Ectodermal cell (in vitro differentiated cells): ENCODE results near the gene RAB3GAP2.
"Not testable (repeated sequence)": the region's sequence is repeated elsewhere in the genome, so short reads cannot be mapped to it uniquely, and the experiment has no call there.

Experiments
- H3K27ac ChIP-seq: 2 replicates; pipeline ENCODE4 v1.7.0; 2013; ENCODE audit warnings: mild to moderate bottlenecking, low read depth, low read length; ENCODE audit not compliant: insufficient read depth, poor library complexity, severe bottlenecking
- H3K27me3 ChIP-seq: 2 replicates; pipeline ENCODE4 v1.7.0; 2013; ENCODE audit warnings: mild to moderate bottlenecking, low read length; ENCODE audit not compliant: insufficient read depth, control insufficient read depth, poor library complexity, severe bottlenecking
- H3K36me3 ChIP-seq: one replicate; pipeline ENCODE4 v1.7.0; 2013; ENCODE audit warnings: low read length; ENCODE audit not compliant: control insufficient read depth, insufficient read depth
- H3K4me1 ChIP-seq: one replicate; pipeline ENCODE4 v1.7.0; 2013; ENCODE audit warnings: low read length; ENCODE audit not compliant: control insufficient read depth, insufficient read depth
- H3K4me3 ChIP-seq: 2 replicates; pipeline ENCODE4 v1.7.0; 2013; ENCODE audit warnings: low read depth, low read length, control low read depth; ENCODE audit not compliant: insufficient read depth
- H3K9me3 ChIP-seq: 2 replicates; pipeline ENCODE4 v1.7.0; 2013; ENCODE audit warnings: mild to moderate bottlenecking, low read length, moderate library complexity; ENCODE audit not compliant: control insufficient read depth
- WGBS, 2 experiments: methylation state at CpG; one replicate each; pipeline ENCODE4 v1.1.7; 2013; ENCODE audit warnings: missing lambda C conversion rate in 2 of 2; 5-methylcytosine and 5-hydroxymethylcytosine counted together

Gene RAB3GAP2

GRCh38 chr1:220124542-220124941 lies 147.7 kb downstream of the RAB3GAP2 start:
- Histone ChIP-seq H3K4me1 (no peaks in the 10 kb centered on the region), H3K27ac (peak overlapping the region; percentile 3), H3K9me3 (no peaks in the 10 kb centered on the region), H3K27me3 (no peaks in the 10 kb centered on the region), H3K36me3 (peaks cover 6% of the 10 kb centered on the region), H3K4me3 (no peak overlapping the region)
- WGBS, 2 experiments, result 74 to 76% methylated on average over 1 of the region's 1 CpG

DNA sequence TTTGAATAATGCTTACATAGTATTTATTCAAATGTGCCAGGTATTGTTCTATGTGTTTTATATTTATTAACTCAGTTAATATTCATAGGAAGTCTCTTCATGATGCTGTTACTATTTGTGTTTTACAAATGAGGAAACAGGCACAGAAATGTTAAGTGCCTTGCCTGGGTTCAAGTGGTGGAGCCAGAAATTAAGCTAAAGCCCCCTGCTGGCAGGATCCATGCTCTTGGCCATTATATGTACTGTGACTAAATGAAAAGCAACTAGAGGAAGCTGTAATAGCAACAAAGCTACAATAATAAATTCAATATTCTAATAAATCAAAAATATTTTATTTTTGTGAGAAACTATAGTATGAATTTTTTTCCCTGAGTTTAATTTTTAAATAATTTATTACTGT lies 148.4 kb downstream of the RAB3GAP2 start:
- Histone ChIP-seq H3K4me1 (no peaks in the 10 kb centered on the region), H3K27ac (no peak overlapping the region), H3K4me3 (no peak overlapping the region)

GRCh38 chr1:220123066-220123465 lies 149.2 kb downstream of the RAB3GAP2 start:
- H3K36me3 ChIP-seq, result no peaks in the 10 kb centered on the region

More for the DNA sequence above, 148.4 kb downstream of the RAB3GAP2 start:
- no peaks in the 10 kb centered on the region for H3K9me3 ChIP-seq
- no peaks in the 10 kb centered on the region for H3K36me3 ChIP-seq
- H3K27me3 ChIP-seq, result no peaks in the 10 kb centered on the region

GRCh38 chr1:220121791-220122530 lies 150.3 kb downstream of the RAB3GAP2 start:
- Histone ChIP-seq H3K27me3 (no peaks in the 10 kb centered on the region), H3K4me1 (no peaks in the 10 kb centered on the region), H3K36me3 (no peaks in the 10 kb centered on the region), H3K27ac (no peak overlapping the region), H3K9me3 (no peaks in the 10 kb centered on the region), H3K4me3 (no peak overlapping the region)
- WGBS, 2 experiments, result 93 to 97% methylated on average over 3 to 8 of the region's 8 CpGs

More at GRCh38 chr1:220123066-220123465, 149.2 kb downstream of the RAB3GAP2 start:
- Histone ChIP-seq H3K4me3 (no peak overlapping the region), H3K27ac (no peak overlapping the region), H3K4me1 (no peaks in the 10 kb centered on the region), H3K27me3 (no peaks in the 10 kb centered on the region), H3K9me3 (no peaks in the 10 kb centered on the region)

GRCh38 chr1:220119043-220119512 lies 153.2 kb downstream of the RAB3GAP2 start:
- no peaks in the 10 kb centered on the region for H3K4me1 ChIP-seq
- H3K36me3 ChIP-seq, result peaks cover 7% of the 10 kb centered on the region
- H3K4me3 ChIP-seq, result no peak overlapping the region
- no peak overlapping the region for H3K27ac ChIP-seq
- no peaks in the 10 kb centered on the region for H3K9me3 ChIP-seq
- WGBS, 2 experiments, result 95 to 97% methylated on average over 6 of the region's 6 CpGs
- H3K27me3 ChIP-seq, result no peaks in the 10 kb centered on the region

- WGBS, 2 experiments, result 88% methylated on average over 5 of the region's 5 CpGs
- Histone ChIP-seq H3K9me3 (no peaks in the 10 kb centered on the region), H3K27me3 (no peaks in the 10 kb centered on the region), H3K4me3 (no peak overlapping the region), H3K36me3 (peaks cover 28% of the 10 kb centered on the region), H3K27ac (no peak overlapping the region), H3K4me1 (no peaks in the 10 kb centered on the region)
These were observed 159.0 kb downstream of the RAB3GAP2 start for GRCh38 chr1:220113136-220113695.

GRCh38 chr1:220112600-220112999 lies 159.7 kb downstream of the RAB3GAP2 start:
- H3K4me1 ChIP-seq, H3K4me3 ChIP-seq, H3K27ac ChIP-seq, H3K27me3 ChIP-seq, H3K9me3 ChIP-seq: not testable (repeated sequence)
- 91 to 96% methylated on average over 4 of the region's 4 CpGs for WGBS, 2 experiments
- H3K36me3 ChIP-seq, result peaks cover 32% of the 10 kb centered on the region

DNA sequence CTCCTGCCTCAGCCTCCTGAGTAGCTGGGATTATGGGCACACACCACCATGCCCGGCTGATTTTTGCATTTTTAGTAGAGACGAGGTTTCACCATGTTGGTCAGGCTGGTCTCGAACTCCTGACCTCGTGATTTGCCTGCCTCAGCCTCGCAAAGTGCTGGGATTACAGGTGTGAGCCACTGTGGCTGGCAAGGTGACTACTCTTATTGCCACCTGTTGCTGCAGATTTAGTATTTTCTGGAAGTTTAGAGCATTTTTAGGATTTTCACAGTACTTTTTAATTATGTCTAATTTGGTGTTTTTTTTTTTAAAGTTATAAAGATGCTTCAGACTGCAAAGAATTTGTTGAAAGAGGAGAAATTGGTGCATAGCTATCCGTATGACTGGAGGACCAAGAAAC lies 161.8 kb downstream of the RAB3GAP2 start:
- not testable (repeated sequence) for H3K4me3 ChIP-seq, H3K27ac ChIP-seq, H3K4me1 ChIP-seq, H3K27me3 ChIP-seq, H3K9me3 ChIP-seq
- H3K36me3 ChIP-seq, result peaks cover 40% of the 10 kb centered on the region
- 92 to 93% methylated on average over 6 of the region's 6 CpGs for WGBS, 2 experiments

DNA sequence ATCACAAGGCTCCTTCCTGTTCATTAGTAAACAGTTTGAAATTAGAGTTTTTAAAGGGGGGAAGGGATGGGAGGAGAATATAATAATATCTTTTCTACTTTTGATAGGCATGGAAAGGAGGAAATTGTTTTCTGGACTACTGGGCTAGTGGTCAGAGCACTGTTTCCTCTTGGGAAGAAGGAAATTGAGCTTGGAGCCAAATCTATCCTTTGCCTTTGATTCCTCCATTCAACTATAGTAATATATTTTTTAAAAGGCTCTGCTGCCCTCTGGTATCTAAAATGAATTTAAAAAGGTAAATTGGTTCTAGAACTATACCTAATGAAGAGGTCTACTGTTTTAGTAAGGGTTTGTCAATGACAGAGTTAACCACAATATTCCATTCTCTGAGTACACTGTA lies 172.4 kb downstream of the RAB3GAP2 start:
- H3K36me3 ChIP-seq, result peaks cover 9% of the 10 kb centered on the region
- no peaks in the 10 kb centered on the region for H3K27me3 ChIP-seq
- no peaks in the 10 kb centered on the region for H3K9me3 ChIP-seq
- H3K27ac ChIP-seq, result no peak overlapping the region
- no peaks in the 10 kb centered on the region for H3K4me1 ChIP-seq
- H3K4me3 ChIP-seq, result no peak overlapping the region
